Cerebellar nuclear complex (tissue), 1 donor: ENCODE data around the gene C11orf98.
"Not testable (repeated sequence)": the region's sequence is repeated elsewhere in the genome, so short reads cannot be mapped to it uniquely, and the experiment has no call there.

Experiments used
- DNase-seq, 2 experiments: peaks; one replicate each; lab custom pipeline; 2025; lab: John Stamatoyannopoulos, UW

C11orf98 gene

DNA sequence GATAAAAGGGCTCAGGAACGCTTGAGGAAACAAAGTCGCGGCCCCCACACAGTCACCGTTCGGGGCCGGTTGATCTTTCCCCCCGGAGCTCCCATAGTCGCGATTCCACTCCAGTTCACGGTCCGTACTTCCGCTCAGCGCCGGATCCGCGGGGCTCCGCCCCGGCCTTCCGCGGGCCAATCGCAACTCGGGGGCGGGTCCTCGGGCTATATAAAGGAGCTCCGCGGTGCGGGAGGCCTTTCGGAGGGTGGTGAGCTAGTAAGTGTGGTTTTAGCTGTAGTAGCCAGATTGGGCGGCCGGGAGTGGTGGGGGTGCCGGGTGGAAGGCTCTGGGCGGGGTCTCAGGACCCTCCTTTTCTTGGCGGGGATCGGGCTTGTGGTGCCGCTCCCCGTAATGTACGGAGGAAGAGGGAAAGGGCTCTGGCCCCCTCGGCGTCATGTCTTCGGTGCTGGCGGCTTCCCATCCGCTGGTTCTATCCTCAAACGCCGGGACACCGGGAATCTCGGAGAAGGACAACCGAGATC, at the start of gene C11orf98, which contains the start of gene CSKMT:
Gene C11orf98, minus strand, starts transcription at position 136 of the 524 bp plus-strand sequence. Its CDS starts 41 bp downstream, at position 95.
Gene CSKMT, plus strand, starts transcription at position 238 of the 524 bp plus-strand sequence. CDS start 568 bp downstream, outside the sequence.
- DNase-seq: peak; percentile 51 to 75

- DNase-seq: no peak
Observed at GRCh38 chr11:62713343-62713742, 48.3 kb upstream of the C11orf98 start.

GRCh38 chr11:62712861-62713260, 47.9 kb upstream of the C11orf98 start:
- no peak for DNase-seq

DNA sequence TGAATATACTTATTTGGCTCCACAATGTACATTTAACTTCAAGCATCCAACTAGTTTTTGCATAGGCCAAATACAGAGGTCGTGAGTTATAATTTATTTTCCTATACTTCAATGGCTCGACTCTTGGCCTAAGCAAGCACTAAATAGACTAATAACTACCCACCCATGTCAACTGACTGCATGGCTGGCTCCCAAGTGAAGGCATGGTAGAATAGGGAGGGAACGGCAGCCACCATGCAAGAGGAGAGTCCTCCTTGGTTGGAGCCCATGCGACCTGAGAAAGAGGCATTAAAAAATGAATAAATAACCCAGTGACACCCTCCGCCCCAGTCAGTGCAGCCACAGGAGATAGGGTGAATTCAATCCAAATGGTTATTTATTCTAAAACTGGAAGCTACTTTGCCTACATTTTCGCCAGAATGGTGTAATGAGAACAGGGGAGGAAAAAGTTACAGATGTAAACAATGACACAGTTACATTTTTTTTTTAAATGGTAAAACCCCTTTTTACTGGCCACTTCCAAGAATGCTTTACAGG, 47.3 kb upstream of the C11orf98 start:
- DNase-seq: no peak

DNA sequence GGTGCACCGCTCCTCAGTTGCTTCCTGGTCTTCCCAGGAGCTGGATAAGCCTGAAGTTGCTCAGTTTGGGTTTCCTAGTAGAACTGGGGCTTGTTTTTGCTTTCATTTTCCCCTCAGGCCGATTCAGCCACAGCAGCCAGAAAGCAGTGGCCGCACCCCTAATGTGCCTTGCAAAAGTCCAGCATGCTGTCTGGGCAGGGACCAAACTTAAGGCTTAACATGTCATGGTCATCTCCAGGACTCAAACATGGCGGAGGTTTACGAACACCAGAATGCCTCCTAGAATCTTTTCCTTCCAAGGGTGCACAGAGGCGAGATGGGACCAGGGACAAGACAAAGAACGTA, 45.0 kb upstream of the C11orf98 start:
- no peak for DNase-seq

DNA sequence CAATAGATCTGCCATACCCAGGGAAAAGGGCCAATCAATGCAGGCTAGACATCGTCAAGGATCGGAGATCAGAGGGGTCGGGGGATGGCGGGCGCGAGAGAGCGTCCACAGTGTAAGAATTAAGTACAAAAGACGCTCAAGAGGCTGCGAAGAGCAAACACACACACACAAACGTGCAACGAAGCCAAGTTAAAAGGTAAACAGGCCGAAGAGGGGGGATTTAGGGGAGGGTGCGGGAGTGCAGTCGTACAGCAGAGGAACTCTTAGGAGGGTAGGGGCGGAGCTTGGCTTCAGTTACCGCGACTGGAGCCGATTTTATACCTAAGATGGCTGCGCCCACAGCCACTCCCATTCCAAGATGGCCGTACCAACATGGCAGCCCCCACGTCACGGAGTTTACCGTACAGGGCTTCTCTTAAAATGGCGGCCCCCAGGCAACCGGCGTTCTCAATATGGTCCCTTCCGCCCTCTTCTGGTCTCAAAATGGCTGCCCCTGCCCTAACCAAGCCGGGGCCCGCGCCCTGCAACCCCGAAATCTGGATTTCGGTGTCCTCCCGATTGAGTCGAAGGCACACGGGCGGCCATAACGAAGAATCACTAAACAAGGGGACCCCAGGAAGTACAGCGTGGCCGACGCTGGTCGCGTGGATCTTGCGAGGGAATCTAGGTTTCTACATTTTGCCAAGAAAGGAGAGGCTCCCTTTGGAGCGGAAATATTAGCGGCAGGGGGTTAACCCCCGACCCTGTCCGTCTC, 44.4 kb upstream of the C11orf98 start:
- DNase-seq: peak; percentile 83 to 84

DNA sequence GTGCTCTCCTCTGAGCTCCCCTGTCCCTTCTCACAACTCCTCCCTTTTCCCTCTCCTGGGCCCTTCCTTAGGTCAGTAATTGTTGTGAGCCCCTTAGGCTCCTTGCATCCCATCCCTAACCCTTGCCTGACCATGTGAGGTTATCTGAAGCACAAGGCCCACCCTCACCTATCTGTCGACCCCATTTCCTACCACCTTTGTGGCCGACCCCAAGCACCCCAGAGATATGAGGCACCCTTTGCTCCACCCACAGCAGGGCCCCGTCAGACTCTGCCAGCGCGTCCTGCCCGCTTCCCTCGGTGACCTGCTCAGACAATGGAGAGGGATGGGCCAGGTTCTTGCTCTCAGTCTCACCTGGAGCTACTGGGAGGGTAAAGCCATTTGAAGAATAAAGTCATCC, 43.8 kb upstream of the C11orf98 start:
- peak in 1 of 2 experiments; percentile 24 for DNase-seq

DNA sequence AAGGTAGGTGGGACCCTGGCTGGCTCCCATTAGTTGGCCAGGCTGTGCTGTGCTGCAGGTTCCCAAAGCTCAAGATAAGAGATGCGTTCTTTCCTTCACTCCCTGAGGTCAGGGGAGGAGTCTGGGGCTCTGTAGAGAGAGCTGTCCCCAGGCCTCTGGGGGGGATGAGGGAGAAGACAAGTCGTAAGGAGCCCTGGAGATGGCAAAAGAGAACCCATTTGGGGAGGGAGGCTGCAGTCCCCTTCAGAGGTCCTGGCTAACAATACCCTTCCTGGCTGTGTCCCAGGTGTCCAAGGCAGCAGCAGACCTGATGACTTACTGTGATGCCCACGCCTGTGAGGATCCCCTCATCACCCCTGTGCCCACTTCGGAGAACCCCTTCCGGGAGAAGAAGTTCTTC, 43.4 kb upstream of the C11orf98 start:
- no peak for DNase-seq

GRCh38 chr11:62707277-62707861, 42.4 kb upstream of the C11orf98 start, which contains the start of the genes BSCL2 and GNG3:
TSS of gene BSCL2 (minus strand) at chr11:62707424. CDS start at chr11:62707195, 229 bp downstream.
TSS of gene GNG3 (plus strand) at chr11:62707676. CDS start at chr11:62708296, 620 bp downstream.
- DNase-seq: peak; percentile 90 to 97

DNA sequence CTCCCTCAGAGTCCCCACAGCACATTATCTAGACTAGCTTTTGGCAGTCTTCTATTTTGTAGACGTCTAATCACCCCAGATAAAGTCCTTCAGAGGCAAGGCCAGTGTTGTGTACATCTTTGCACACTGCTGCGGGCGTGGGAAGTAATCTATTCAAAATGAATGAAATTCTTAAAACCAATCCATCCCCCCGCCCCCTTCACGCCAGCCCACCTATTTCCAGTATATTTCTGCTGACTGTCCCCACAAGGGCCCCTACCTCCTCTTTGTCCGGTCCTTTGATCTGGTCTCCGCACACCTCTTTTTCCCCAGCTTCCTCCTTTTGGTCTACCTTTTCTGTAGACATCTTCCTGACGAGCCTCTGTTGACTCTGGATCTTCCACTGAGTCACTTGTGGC, 41.8 kb upstream of the C11orf98 start:
- no peak for DNase-seq

- DNase-seq: peak; percentile 40 to 70
Observed at GRCh38 chr11:62705880-62706849, 41.2 kb upstream of the C11orf98 start.

DNA sequence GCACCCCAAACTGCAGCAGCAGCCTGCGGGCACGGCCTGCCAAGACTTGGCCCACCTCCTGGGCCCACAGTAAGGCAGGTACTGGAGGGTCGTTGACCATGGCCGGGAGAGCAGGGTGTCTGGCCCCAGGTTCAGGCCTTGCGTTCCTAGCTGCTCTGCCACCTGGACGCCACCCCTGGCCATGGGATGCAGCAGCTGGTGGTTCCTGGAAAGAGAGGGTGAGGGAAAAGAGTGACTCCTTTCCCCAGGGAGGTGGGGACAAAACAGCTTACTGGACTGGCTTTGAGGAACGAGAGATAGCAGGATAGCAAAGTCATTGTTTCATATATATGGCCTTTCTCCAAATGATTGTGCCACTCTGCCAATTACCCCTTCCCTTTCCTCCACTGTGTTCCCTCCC, 40.4 kb upstream of the C11orf98 start:
- DNase-seq: no peak

DNA sequence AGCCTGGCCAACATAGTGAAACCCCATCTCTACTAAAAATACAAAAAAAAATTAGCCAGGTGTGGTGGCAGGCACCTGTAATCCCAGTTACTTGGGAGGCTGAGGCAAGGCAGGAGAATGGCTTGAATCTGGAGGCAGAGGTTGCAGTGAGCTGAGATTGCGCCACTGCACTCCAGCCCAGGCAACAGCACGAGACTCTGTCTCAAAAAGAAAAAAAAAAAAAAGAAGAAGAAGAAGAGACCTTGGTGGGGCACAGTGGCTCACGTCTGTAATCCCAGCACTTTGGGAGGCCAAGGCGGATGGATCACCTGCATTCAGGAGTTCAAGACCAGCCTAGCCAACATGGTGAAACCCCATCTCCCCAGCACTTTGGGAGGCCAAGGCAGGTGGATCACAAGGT, 38.9 kb upstream of the C11orf98 start:
- not testable (repeated sequence) for DNase-seq

DNA sequence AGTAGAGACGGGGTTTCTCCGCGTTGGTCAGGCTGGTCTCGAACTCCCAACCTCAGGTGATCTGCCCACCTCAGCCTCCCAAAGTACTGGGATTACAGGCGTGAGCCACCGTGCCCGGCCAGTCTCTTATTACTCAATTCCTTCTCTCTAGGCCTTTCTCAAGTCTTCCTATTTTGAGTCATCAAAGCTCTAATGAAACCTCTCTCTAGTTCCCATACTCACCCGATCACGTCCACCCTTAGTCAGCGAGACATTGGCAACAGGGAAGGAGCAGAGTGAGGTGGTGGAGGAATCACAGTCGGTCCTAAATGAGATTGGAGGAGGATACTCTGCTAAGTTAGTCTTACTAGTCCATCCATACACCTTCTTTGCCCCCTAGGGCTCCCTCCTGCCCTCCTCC, 37.2 kb upstream of the C11orf98 start:
- no peak for DNase-seq

DNA sequence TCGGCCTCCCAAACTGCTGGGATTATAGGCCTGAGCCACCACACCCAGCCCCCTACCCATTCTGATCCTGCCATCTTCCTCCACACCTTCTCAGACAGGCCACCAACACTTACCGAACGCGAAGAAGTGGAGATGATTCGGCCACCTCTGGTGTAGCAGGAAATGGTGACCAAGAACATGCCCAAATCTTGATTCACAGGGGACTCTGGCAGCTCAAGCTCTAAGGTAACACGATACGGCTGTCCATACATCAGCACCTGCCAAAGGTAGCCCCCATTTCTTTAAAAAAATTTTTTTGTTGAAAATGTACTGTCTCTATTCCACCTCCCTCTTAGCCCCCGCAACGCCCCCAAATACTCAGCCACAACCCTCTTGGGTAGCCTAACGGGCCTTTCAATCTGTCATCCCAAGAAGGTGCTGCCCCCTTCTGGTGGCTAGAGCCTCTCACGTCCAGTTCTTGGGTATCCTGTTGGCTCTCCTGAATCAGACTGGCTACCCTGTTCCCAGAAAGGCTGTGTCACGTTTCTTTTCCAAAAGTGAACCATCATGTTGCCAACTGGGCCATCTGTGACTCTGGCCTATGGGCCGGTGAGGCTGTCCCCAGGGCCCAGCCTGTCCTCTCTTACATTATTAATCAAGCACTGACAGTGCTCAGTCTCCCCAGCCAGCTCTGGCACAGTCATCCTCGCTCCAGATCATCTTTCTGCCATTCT, 29.6 kb upstream of the C11orf98 start:
- DNase-seq: peak; percentile 75 to 76

GRCh38 chr11:62693624-62694023, 28.6 kb upstream of the C11orf98 start:
- DNase-seq: not testable (repeated sequence)

GRCh38 chr11:62689421-62690183, 24.6 kb upstream of the C11orf98 start, which contains the start of gene LRRN4CL:
TSS of gene LRRN4CL (minus strand) at chr11:62689530. CDS start at chr11:62688508, 1,022 bp downstream.
- no peak for DNase-seq

DNA sequence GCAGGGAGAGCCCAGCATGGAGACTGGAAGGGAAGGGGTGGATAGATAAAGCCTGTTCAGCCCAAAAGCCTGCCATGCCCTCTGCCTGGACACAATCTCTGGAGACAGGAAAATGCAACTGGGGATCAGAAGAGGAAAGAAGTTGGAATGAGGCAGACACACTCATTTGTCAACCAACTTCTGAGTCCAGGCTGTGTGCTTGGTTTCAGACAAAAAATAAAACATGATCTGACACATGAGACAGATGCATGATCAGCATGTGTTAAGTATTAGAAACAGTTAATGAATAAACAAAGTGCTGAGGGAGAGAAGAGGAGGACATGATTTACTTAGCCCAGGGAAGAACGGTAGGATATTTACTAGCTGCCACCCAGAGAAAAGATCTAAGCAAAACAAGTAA, 23.5 kb upstream of the C11orf98 start:
- no peak for DNase-seq

DNA sequence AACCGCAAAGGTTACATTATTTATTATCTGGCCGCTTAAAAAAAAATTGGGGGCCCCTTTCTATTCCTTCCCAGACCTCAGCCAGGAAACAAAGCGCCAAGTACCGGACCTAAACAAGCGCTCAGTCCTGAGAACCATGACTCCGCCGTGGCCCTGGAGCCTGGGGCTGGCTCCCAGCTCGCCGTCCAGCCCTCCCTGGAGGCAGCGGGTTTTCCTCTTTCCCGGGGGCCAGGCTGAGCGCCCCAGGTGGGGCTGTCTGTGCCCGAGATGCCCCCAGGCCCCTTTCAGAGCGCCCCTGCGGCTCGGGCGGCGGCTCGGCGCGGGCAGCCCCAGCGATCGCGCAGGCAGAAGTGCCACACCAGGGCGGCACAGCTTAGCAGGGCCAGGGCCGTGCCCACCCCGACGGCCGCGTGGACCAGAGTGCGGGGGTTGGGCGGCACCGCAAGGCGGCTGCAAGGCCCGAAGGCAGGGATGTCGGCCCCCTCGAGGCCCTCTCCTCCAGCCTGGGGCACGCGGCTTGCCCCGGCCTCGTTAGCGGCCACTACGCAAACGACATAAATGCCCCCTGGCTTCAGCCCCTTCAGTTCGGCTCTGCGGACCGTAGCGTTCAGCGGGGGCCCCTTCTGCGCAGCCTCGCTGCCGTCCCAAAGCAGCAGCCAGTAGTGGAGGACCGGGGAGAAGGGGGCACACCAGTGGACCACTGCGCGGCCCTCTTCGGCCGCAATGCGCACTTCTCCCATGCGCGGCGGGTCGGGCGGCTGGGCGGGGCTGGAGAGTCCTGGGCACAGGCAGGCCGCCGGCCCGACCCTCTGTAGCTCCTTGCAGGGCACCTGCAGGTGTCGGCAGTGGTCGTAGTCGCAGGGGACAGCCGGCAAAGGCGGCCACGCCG, 22.7 kb upstream of the C11orf98 start:
- DNase-seq: no peak
